K562 (cell line): ENCODE measurements around the gene TDRD3. TPM values are rescaled to one million over a fixed set of nuclear protein-coding genes. Genes with fewer than 3 reads are reported as not detected.

Experiments used
- BHLHE40 ChIP-seq: IDR thresholded peaks from 2 replicates; pipeline ENCODE4 v1.6.1; 2011; ENCODE audit warnings: low read length, improper control_type of control experiment
- CCAR2 ChIP-seq: fragments of 200-400 bp; formaldehyde crosslinking; IDR thresholded peaks from 2 replicates; pipeline ENCODE4 v1.6.1; 2017; ENCODE audit warnings: mild to moderate bottlenecking, low read depth, low read length
- CHD1 ChIP-seq: fragments of 200-600 bp; sonication (generic); IDR thresholded peaks from one replicate; pipeline ENCODE4 v1.6.1; 2012; ENCODE audit warnings: mild to moderate bottlenecking, moderate library complexity, low read length, inconsistent platforms
- CREBBP ChIP-seq: IDR thresholded peaks from one replicate; pipeline ENCODE4 v1.6.1; 2012; ENCODE audit warnings: low read depth, mild to moderate bottlenecking, control low read depth, inconsistent platforms, low read length
- CXXC5 ChIP-seq: fragments of 250-450 bp; sonication (Bioruptor Pico); IDR thresholded peaks from 2 replicates; pipeline ENCODE4 v1.8.0; 2022; ENCODE audit warnings: inconsistent platforms, mild to moderate bottlenecking, moderate library complexity
- DDX20 ChIP-seq: fragments of 450-650 bp; IDR thresholded peaks from 2 replicates; pipeline ENCODE4 v1.6.1; 2016; ENCODE audit warnings: missing genetic modification characterization, low read depth, mild to moderate bottlenecking, missing compliant biosample characterization, moderate library complexity
- ETV6 ChIP-seq, 3 experiments: fragments of 150-350 bp in 1 of 3; sonication (generic) in 1 of 3; formaldehyde crosslinking in 1 of 3; IDR thresholded peaks; 2 replicates each; pipeline versions ENCODE4 v1.6.1 to v1.8.0; 2014 to 2022; ENCODE audit warnings: borderline replicate concordance in 2 of 3, low read depth in 2 of 3, antibody characterized with exemption in 1 of 3, low read length in 1 of 3, mild to moderate bottlenecking in 1 of 3, missing genetic modification reagents in 1 of 3
- HDAC2 ChIP-seq: fragments of 450-650 bp; IDR thresholded peaks from 2 replicates; pipeline ENCODE4 v1.6.1; 2016; ENCODE audit warnings: mild to moderate bottlenecking
- HINFP ChIP-seq: fragments of 450-650 bp; conservative IDR thresholded peaks from 2 replicates; pipeline ENCODE4 v1.6.1; 2016; ENCODE audit warnings: missing genetic modification characterization, low read depth, mild to moderate bottlenecking, control low read depth, missing compliant biosample characterization
- MEF2A ChIP-seq: IDR thresholded peaks from 2 replicates; pipeline ENCODE4 v1.6.1; 2011; ENCODE audit warnings: low read depth, mild to moderate bottlenecking, low read length, moderate library complexity; ENCODE audit not compliant: control insufficient read depth
- MEIS2 ChIP-seq: fragments of 450-650 bp; IDR thresholded peaks from 2 replicates; pipeline ENCODE4 v1.6.1; 2014; ENCODE audit warnings: mild to moderate bottlenecking; ENCODE audit not compliant: partially characterized antibody
- MTF1 ChIP-seq: fragments of 250-450 bp; sonication (Bioruptor Pico); IDR thresholded peaks from 2 replicates; pipeline ENCODE4 v1.9.0; 2021; ENCODE audit warnings: moderate library complexity, mild to moderate bottlenecking, inconsistent platforms, borderline replicate concordance
- NFYB ChIP-seq: IDR thresholded peaks from 2 replicates; pipeline ENCODE4 v1.6.1; 2011; ENCODE audit warnings: mild to moderate bottlenecking, moderate library complexity; ENCODE audit not compliant: insufficient read length; ENCODE audit errors: extremely low read depth
- POLR3G ChIP-seq: IDR thresholded peaks from 2 replicates; pipeline ENCODE4 v1.6.1; 2011; ENCODE audit not compliant: insufficient read length, insufficient replicate concordance; ENCODE audit errors: extremely low read depth
- RNF219 ChIP-seq: fragments of 250-450 bp; sonication (Bioruptor Pico); IDR thresholded peaks from 2 replicates; pipeline ENCODE4 v1.5.0; 2022; ENCODE audit warnings: mild to moderate bottlenecking
- ZBTB12 ChIP-seq: fragments of 250-450 bp; sonication (Bioruptor Pico); IDR thresholded peaks from 2 replicates; pipeline ENCODE4 v1.4.0; 2020
- ZNF280A ChIP-seq: fragments of 450-650 bp; IDR thresholded peaks from 2 replicates; pipeline ENCODE4 v1.6.1; 2018; ENCODE audit warnings: mild to moderate bottlenecking, low read depth; ENCODE audit not compliant: partially characterized antibody
- ZNF449 ChIP-seq: fragments of 250-450 bp; sonication (Bioruptor Pico); IDR thresholded peaks from 2 replicates; pipeline ENCODE4 v1.8.0; 2022; ENCODE audit warnings: moderate library complexity, mild to moderate bottlenecking, inconsistent platforms
- ZZZ3 ChIP-seq: fragments of 450-650 bp; IDR thresholded peaks from 2 replicates; pipeline ENCODE4 v1.6.1; 2016; ENCODE audit warnings: antibody characterized with exemption, mild to moderate bottlenecking, moderate library complexity
- polyA plus RNA-seq, 8 experiments: library from polyadenylated mRNA; depleted of rRNA in 4 of 8; stranded (reverse) in 5 of 8; unstranded in 3 of 8; fragments of >200 nt; fragmentation: Nextera tagmentation in 2 of 8; fragmentation: Illumina TruSeq in 1 of 8; extraction: Ambion mirVana in 2 of 8; extraction: Trizol in 1 of 8; gene quantifications; 2 replicates each; pipeline versions ENCODE4 v1.2.1 to v1.2.3, GENCODE V29; 2011 to 2014; ENCODE audit warnings: inconsistent platforms in 1 of 8, missing spikeins in 1 of 8
- total RNA-seq, 7 experiments: library from RNA; depleted of rRNA in 6 of 7; stranded (reverse); fragments of >200 nt in 6 of 7; fragmentation: Illumina TruSeq in 2 of 7; extraction: Trizol in 2 of 7; gene quantifications; 2 replicates each; pipeline versions ENCODE4 v1.2.1 to v1.2.3, GENCODE V29; 2011 to 2021; ENCODE audit warnings: low replicate concordance in 1 of 7

Gene TDRD3
- total and polyA plus RNA-seq, 9 of the 15 experiments (the other 6 are each of a cell fraction or from before 2014, with no cell fraction given) = 3.6 to 16.4 (median 9.5) TPM

- TF ChIP-seq CREBBP (no peak), ZNF449 (CRISPR knock-in tag) (no peak), ZZZ3 (no peak), MEF2A (no peak), ZNF280A (no peak), CCAR2 (no peak), HINFP (no peak), MEIS2 (no peak), CXXC5 (CRISPR knock-in tag) (peak; percentile 52), BHLHE40 (no peak), RNF219 (CRISPR knock-in tag) (no peak), ETV6 (IDR thresholded peaks at IDR 0.05; ENCODE audit: borderline replicate concordance in 1 of 2, low read depth in 2 of 2, low read length in 1 of 2) (no peak), ETV6 (CRISPR knock-in tag; IDR thresholded peaks at IDR 0.05; ENCODE audit: borderline replicate concordance) (no peak), CHD1 (no peak), MTF1 (no peak), POLR3G (no peak), HDAC2 (no peak), DDX20 (tag) (no peak), NFYB (peak; percentile 59), ZBTB12 (CRISPR knock-in tag) (no peak)
These were observed 843 bp upstream of the TDRD3 start (continued) for GRCh38 chr13:60395971-60396782.
